GM12892 (cell line): Measurements from ENCODE around the gene PFDN5.
A peak's percentile ranks its signal among the peaks of the same experiment; 100 is the strongest.

Source experiments
- DNase-seq: peaks from one replicate; pipeline ENCODE4 v3.0.0; 2011; ENCODE audit not compliant: insufficient read length
- FAIRE-seq: peaks from 2 replicates; lab custom pipeline; 2011; peaks lifted over from hg19 to GRCh38; lab: Jason Lieb, UNC
- POLR2A ChIP-seq: IDR thresholded peaks from 2 replicates; pipeline ENCODE4 v1.6.1; 2011; ENCODE audit warnings: low read depth, low read length, control low read depth
- POLR2AphosphoS5 ChIP-seq: IDR thresholded peaks from 2 replicates; pipeline ENCODE4 v1.6.1; 2011; ENCODE audit warnings: low read depth, low read length, control low read depth
- TAF1 ChIP-seq: IDR thresholded peaks from 2 replicates; pipeline ENCODE4 v1.6.1; 2011; ENCODE audit warnings: low read depth, mild to moderate bottlenecking, control low read depth, low read length, borderline replicate concordance

Gene PFDN5

DNA sequence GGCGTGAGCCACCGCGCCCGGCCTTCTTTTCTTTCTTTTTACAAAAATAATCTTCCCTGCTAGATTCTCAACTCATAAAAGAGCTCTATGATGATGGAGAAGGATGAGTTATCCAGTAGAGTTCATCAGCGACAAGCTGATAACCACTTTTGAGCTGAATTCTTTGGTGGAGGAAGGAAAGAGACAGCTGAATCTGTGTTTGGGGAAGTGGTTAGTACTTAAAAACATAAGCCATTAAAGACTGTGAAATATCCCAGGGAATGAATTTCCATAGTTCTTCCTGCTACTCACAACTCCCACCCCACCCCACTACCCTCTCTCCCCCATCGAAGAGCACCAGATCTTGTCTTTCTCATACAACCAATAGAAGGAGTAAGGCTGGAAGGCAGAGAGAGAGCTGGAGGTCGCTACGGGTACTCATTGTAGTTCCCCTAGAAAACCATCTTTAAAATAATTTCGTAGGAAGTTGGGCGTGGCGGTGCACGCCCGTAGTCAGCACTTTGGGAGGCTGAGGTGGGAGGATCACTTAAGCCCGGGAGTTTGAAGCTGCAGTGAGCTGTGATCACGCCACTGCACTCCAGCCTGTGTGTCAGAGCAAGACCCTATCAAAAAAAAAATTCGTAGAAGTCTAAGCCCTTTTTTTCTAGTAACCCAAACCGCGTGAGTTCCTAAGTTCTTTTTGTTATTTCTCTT lies 27.9 kb upstream of the PFDN5 start:
- FAIRE-seq (no peak), DNase-seq (no peak)
- TF ChIP-seq POLR2A (peak; percentile 9; the same call in 1 of the 2 replicates), TAF1 (no peak)

GRCh38 chr12:53267999-53268629 lies 27.2 kb upstream of the PFDN5 start, which contains the start of gene ESPL1:
Gene ESPL1, plus strand, starts transcription at chr12:53268299. Its CDS starts 468 bp downstream, at chr12:53268767.
- TF ChIP-seq POLR2A (peak; percentile 3; the same call in 1 of the 2 replicates), TAF1 (no peak), POLR2AphosphoS5 (no peak)
- FAIRE-seq (peak; percentile 98), DNase-seq (peak; percentile 92)

- no peak for TF ChIP-seq POLR2A
- TF ChIP-seq POLR2AphosphoS5 = no peak
- no peak for TF ChIP-seq TAF1
- FAIRE-seq = no peak
- no peak for DNase-seq
Observed at GRCh38 chr12:53268630-53269562, 26.4 kb upstream of the PFDN5 start.

DNA sequence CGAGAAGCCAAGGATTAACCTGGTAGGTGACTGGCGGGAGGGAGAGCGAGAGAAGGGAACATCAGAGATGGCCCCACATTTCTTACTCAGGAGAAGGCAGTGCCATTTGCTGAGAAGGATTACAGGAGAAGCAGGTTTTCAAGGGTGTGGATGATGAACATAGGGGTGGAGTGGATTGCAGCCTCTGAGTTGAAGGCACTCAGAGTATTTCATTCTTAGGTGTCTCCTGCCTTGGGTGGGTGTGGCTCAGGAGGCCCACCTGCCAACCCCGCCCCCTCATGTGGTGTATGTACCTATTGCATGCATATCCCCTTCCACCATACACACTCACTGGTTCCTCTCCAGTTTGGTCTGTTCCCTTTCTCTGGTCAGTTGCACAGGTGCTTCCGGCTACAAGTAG lies 20.9 kb upstream of the PFDN5 start:
- FAIRE-seq (no peak), DNase-seq (no peak)
- TF ChIP-seq POLR2A (no peak), TAF1 (no peak), POLR2AphosphoS5 (no peak)

GRCh38 chr12:53276511-53276910 lies 18.8 kb upstream of the PFDN5 start:
- TF ChIP-seq POLR2A (no peak), POLR2AphosphoS5 (no peak), TAF1 (no peak)
- no peak for DNase-seq
- no peak for FAIRE-seq

GRCh38 chr12:53277981-53278380 lies 17.4 kb upstream of the PFDN5 start:
- no peak for TF ChIP-seq POLR2A
- no peak for TF ChIP-seq TAF1
- no peak for TF ChIP-seq POLR2AphosphoS5
- DNase-seq = no peak
- FAIRE-seq = no peak

DNA sequence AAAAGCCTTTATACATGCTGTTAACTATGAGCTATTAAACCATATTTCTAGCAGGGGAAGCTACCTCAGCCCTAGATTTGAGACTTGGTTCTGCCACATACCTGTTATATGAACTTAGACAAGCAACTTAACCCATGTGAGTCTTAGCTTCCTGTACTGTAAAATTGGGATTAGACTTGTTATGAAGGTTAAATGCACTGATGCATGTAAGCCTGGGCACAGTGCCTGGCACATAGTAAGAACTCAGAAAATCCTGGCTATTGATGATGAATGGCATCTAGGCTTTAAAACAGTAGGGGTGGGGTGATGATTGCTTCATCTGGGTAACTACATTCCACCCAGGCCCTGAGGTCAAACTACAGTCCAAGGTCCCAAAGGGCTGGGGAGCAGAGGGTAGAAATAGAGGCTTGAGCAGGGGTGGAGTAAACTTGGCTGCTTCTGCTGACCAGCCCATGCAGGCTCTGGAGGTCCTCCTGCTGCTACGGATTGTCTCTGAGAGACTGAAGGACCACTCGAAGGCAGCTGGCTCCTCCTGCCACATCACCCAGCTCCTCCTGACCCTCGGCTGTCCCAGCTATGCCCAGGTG lies 16.0 kb upstream of the PFDN5 start:
- DNase-seq (no peak), FAIRE-seq (no peak)
- TF ChIP-seq POLR2AphosphoS5 (no peak), TAF1 (no peak), POLR2A (no peak)

DNA sequence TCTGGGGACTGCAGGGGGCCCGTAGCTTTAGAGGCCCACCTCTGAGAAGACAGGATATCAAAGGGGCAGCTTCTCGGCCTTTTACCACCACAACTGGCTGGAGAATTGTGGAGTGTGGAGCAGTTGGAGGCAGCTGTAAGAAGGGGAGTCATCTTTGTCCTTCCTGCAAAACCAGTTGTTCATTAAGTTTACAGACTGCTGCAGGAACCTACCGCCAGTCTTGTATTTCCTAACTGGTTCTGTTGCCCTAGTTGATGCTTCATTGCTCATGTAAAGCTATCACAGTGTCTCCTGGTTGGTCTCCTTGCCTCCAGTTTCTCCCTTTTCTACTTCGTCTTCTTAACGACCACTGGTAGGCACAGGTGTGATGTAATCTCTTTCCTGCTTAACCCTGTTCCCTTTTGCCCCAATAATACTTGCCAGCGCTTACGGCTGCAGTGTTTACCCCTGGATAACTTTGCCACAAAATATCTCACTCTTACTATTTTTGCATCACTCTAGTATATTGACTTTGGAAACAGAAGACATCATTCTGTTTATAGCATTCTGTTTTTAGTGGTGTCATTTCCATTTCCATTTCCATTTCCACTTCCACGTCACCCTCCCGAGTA lies 15.3 kb upstream of the PFDN5 start:
- FAIRE-seq (no peak), DNase-seq (no peak)
- TF ChIP-seq POLR2A (no peak), POLR2AphosphoS5 (no peak), TAF1 (no peak)

DNA sequence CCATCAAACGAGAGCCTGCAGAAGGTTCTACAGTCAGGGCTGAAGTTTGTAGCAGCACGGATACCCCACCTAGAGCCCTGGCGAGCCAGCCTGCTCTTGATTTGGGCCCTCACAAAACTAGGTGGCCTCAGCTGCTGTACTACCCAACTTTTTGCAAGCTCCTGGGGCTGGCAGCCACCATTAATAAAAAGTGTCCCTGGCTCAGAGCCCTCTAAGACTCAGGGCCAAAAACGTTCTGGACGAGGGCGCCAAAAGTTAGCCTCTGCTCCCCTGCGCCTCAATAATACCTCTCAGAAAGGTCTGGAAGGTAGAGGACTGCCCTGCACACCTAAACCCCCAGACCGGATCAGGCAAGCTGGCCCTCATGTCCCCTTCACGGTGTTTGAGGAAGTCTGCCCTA lies 8.9 kb upstream of the PFDN5 start:
- TF ChIP-seq POLR2AphosphoS5 = no peak
- TF ChIP-seq POLR2A = no peak
- TF ChIP-seq TAF1 = no peak
- no peak for DNase-seq
- FAIRE-seq = no peak

DNA sequence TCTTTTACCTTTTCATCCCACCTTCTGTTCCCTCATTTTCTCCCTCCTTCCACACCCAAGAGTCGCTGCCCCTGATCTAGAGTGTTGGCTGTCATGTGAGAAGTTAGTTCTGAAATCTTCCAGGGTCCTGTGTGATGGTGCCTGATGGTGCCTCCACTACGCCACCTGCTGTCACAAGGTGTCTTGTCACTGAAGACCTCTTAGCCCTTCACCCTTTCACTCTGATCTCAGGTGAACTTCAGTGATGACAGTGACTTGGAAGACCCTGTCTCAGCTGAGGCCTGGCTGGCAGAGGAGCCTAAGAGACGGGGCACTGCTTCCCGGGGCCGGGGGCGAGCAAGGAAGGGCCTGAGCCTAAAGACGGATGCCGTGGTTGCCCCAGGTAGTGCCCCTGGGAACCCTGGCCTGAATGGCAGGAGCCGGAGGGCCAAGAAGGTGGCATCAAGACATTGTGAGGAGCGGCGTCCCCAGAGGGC lies 7.6 kb upstream of the PFDN5 start:
- peak; percentile 85 for FAIRE-seq
- no peak for TF ChIP-seq POLR2A
- no peak for TF ChIP-seq POLR2AphosphoS5
- no peak for TF ChIP-seq TAF1
- peak; percentile 61 for DNase-seq

GRCh38 chr12:53288322-53288721 lies 7.0 kb upstream of the PFDN5 start:
- TF ChIP-seq TAF1 = no peak
- TF ChIP-seq POLR2A = no peak
- TF ChIP-seq POLR2AphosphoS5 = no peak
- DNase-seq = no peak
- FAIRE-seq = no peak

- TF ChIP-seq POLR2A (no peak), POLR2AphosphoS5 (no peak), TAF1 (no peak)
- no peak for FAIRE-seq
- DNase-seq = no peak
Observed at GRCh38 chr12:53289891-53290290, 5.5 kb upstream of the PFDN5 start.
